B cell (primary cell): ENCODE results near the gene MAML2. TPM values are rescaled to one million over a fixed set of nuclear protein-coding genes. Genes with fewer than 3 reads are reported as not detected.

Source experiments
- ATAC-seq: fragments of 200-7000 bp; cut with Tn5 transposase; one replicate; pipeline ENCODE4 v1.10.0; 2021; ENCODE audit warnings: low read depth, mild to moderate bottlenecking, moderate number of reproducible peaks, moderate library complexity
- CTCF ChIA-PET: fragments of 350-600 bp; sonication (Branson Sonifier 250); formaldehyde crosslinking; loops from one replicate; lab custom pipeline; 2021; ENCODE audit warnings: antibody characterized with exemption, inconsistent platforms; lab: Charles Lee
- POLR2A ChIA-PET: fragments of 350-600 bp; sonication (Branson Sonifier 250); formaldehyde crosslinking; loops from one replicate; lab custom pipeline; 2021; ENCODE audit warnings: antibody characterized with exemption; lab: Charles Lee
- DNase-seq: peaks from one replicate; pipeline ENCODE4 v3.0.0; 2013
- H2AFZ ChIP-seq: 2 replicates; pipeline ENCODE4 v1.6.1; 2012; ENCODE audit warnings: mild to moderate bottlenecking, low read depth, low read length; ENCODE audit not compliant: insufficient read depth, poor library complexity, severe bottlenecking
- H3K27ac ChIP-seq, 2 donors: 1 replicate in 1 of 2; 2 replicates in 1 of 2; pipeline ENCODE4 v1.5.1; 2012 to 2013; ENCODE audit warnings: low read length in 2 of 2, mild to moderate bottlenecking in 2 of 2, moderate library complexity in 1 of 2
- H3K27me3 ChIP-seq, 4 experiments: fragments of 200-600 bp in 1 of 4; sonication (generic) in 1 of 4; replicated peaks in 1 of 4; 1 replicate in 2 of 4; 2 replicates in 2 of 4; pipeline versions ENCODE4 v1.6.1 to v1.7.0; 2013 to 2016; ENCODE audit warnings: low read length in 3 of 4, mild to moderate bottlenecking in 2 of 4, mixed read lengths in 1 of 4, moderate library complexity in 1 of 4; ENCODE audit not compliant: insufficient read depth in 4 of 4, control insufficient read depth in 3 of 4; ENCODE audit errors: control extremely low read depth in 1 of 4
- H3K36me3 ChIP-seq, 2 experiments: replicated peaks in 1 of 2; 1 replicate in 1 of 2; 2 replicates in 1 of 2; pipeline versions ENCODE4 v1.6.1 to v1.7.1; 2013; ENCODE audit warnings: low read length in 1 of 2; ENCODE audit not compliant: insufficient read depth in 2 of 2, control insufficient read depth in 1 of 2; ENCODE audit errors: control extremely low read depth in 1 of 2, extremely low read depth in 1 of 2
- H3K4me1 ChIP-seq, 2 donors: fragments of 200-600 bp in 1 of 2; sonication (generic) in 1 of 2; 1 replicate in 1 of 2; 2 replicates in 1 of 2; pipeline versions ENCODE4 v1.5.1 to v1.6.1; 2013 to 2017; ENCODE audit warnings: low read length in 2 of 2; ENCODE audit not compliant: control insufficient read depth in 2 of 2, insufficient read depth in 2 of 2
- H3K4me2 ChIP-seq: replicated peaks from 2 replicates; pipeline ENCODE3; 2012; ENCODE audit warnings: mild to moderate bottlenecking, low read depth, low read length; ENCODE audit not compliant: poor library complexity, severe bottlenecking
- H3K4me3 ChIP-seq, 5 experiments: fragments of 200-600 bp in 1 of 5; sonication (generic) in 1 of 5; 1 replicate in 3 of 5; 2 replicates in 2 of 5; pipeline versions ENCODE4 v1.5.1 to v1.7.0; 2011 to 2016; ENCODE audit warnings: low read length in 4 of 5, mild to moderate bottlenecking in 4 of 5, low read depth in 2 of 5, control low read depth in 1 of 5, moderate library complexity in 1 of 5; ENCODE audit not compliant: insufficient read depth in 1 of 5; ENCODE audit errors: control extremely low read depth in 1 of 5, extremely low read depth in 1 of 5
- H3K79me2 ChIP-seq: fragments of 200-600 bp; sonication (generic); one replicate; pipeline ENCODE4 v1.6.0; 2016; ENCODE audit warnings: low read length; ENCODE audit not compliant: control insufficient read depth, insufficient read depth
- H3K9ac ChIP-seq: fragments of 200-600 bp; sonication (generic); 2 replicates; pipeline ENCODE4 v1.6.1; 2017; ENCODE audit warnings: mild to moderate bottlenecking, low read length, moderate library complexity
- H3K9me3 ChIP-seq, 3 donors: one replicate each; pipeline versions ENCODE4 v1.6.1 to v1.7.1; 2013; ENCODE audit warnings: low read length in 2 of 3; ENCODE audit not compliant: control insufficient read depth in 2 of 3, insufficient read depth in 1 of 3; ENCODE audit errors: control extremely low read depth in 1 of 3
- H4K20me1 ChIP-seq: 2 replicates; pipeline ENCODE4 v1.6.0; 2012; ENCODE audit warnings: mild to moderate bottlenecking, low read length; ENCODE audit not compliant: insufficient read depth, control insufficient read depth, poor library complexity, severe bottlenecking
- H3K27ac Mint-ChIP-seq: one replicate; pipeline ENCODE4 v1.8.0; 2021; ENCODE audit warnings: mixed read lengths
- H3K27me3 Mint-ChIP-seq: one replicate; pipeline ENCODE4 v1.8.0; 2021; ENCODE audit warnings: mixed read lengths
- H3K4me1 Mint-ChIP-seq: one replicate; pipeline ENCODE4 v1.8.0; 2021; ENCODE audit warnings: mixed read lengths
- H3K4me3 Mint-ChIP-seq: one replicate; pipeline ENCODE4 v1.8.0; 2021; ENCODE audit warnings: mixed read lengths
- H3K9me3 Mint-ChIP-seq: one replicate; pipeline ENCODE4 v1.8.0; 2022; ENCODE audit warnings: mixed read lengths; ENCODE audit not compliant: insufficient read depth
- EZH2 ChIP-seq: IDR thresholded peaks from 2 replicates; pipeline ENCODE4 v1.6.1; 2012; ENCODE audit warnings: borderline replicate concordance, low read depth, mild to moderate bottlenecking, moderate library complexity, low read length; ENCODE audit not compliant: insufficient read depth, poor library complexity, severe bottlenecking
- WGBS: methylation state at CpG from one replicate; pipeline ENCODE4 v1.1.5; 2013; ENCODE audit warnings: missing lambda C conversion rate; ENCODE audit not compliant: insufficient coverage; 5-methylcytosine and 5-hydroxymethylcytosine counted together
- intact Hi-C: fragments of 100-400 bp; cut with micrococcal nuclease; formaldehyde crosslinking; loops from one replicate; pipeline ENCODE4 v1.10.0; 2022
- polyA plus RNA-seq: library from polyadenylated mRNA; depleted of rRNA; stranded (reverse); fragments of >200 nt; gene quantifications from 2 replicates; pipeline ENCODE4 v1.2.3, GENCODE V29; 2012
- total RNA-seq, 2 donors: library from RNA; stranded (reverse); fragments of 120-200 nt in 1 of 2; gene quantifications; 1 replicate in 1 of 2; 2 replicates in 1 of 2; pipeline versions ENCODE4 v1.2.3 to v1.2.4, GENCODE V29; 2013 to 2022
- TF ChIP-seq, protein P1 (sequence below): fragments of 200-600 bp; IDR thresholded peaks from one replicate; pipeline ENCODE4 v1.8.0; 2022; ENCODE audit warnings: antibody characterized with exemption, mild to moderate bottlenecking

The MAML2 gene
- total and polyA plus RNA-seq, 2 donors (not counting 1 experiment from before 2014, with no cell fraction given), result 10.7 to 26.4 TPM

DNA sequence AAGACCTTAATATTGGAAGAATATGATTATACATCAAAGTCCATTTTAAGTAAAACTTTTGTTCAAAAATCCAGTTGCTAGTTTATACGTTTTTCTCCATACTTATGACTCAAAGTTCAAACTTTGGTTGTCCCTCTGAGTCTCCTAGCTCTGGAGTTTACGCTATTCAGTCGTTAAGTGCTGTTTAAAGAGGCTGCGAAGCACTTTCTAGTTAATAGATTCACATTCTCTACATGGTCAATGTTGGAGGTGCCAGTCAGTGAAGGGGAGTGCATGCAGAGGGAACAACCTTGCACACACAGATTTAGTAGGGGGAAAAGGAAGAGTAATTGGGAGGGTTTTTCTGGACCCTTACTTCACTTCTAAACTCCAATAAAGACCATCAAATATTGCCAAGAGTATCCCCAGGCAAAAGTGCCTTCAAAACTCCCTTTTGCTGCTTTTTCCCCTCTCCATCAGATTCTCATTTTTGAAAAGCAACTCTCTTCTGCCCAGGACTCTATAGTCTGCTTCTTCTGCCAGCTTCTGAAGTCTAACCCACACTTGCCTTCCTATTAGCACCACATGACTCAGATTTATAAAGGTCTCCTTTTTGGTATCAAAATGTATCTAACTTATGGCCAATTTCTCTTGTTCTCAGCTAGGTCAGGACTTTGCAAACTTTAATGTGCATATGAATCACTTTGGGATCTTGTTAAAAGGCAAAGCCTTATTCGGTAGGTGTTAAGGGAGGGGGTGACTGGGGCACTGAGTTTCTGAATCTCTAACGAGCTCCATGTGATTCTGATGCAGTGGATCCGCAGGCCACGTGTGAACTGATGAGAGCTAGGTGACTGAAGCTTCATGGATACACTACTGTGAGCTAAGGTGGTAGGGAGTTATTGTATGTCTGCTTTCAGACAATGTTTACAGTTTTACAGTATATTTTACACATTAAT is 322.9 kb downstream of the MAML2 start:
- DNase-seq (no peak), ATAC-seq (no peak)
- intact Hi-C loops, result no loop called here
- POLR2A ChIA-PET, result no interaction called here
- CTCF ChIA-PET, result no interaction called here
- peaks cover 3% of the 10 kb centered on the region for H3K4me1 Mint-ChIP-seq
- Histone ChIP-seq H4K20me1 (no peaks in the 10 kb centered on the region), H3K9ac (no peak overlapping the region), H3K36me3 (peaks cover 0 to 4% of the 10 kb centered on the region in 2 experiments), H3K4me3 (no peak overlapping the region), H3K4me1 (no peaks in the 10 kb centered on the region), H3K9me3 (no peaks in the 10 kb centered on the region), H2AFZ (no peak overlapping the region), H3K27ac (no peak overlapping the region), H3K79me2 (no peaks in the 10 kb centered on the region), H3K4me2 (no peak overlapping the region), H3K27me3 (no peaks in the 10 kb centered on the region)
- H3K4me3 Mint-ChIP-seq, result no peak overlapping the region
- H3K27ac Mint-ChIP-seq, result peak overlapping the region; percentile 18
- no peaks in the 10 kb centered on the region for H3K27me3 Mint-ChIP-seq
- 100% methylated on average over 5 of the region's 8 CpGs for WGBS
- TF ChIP-seq, protein P1, sequence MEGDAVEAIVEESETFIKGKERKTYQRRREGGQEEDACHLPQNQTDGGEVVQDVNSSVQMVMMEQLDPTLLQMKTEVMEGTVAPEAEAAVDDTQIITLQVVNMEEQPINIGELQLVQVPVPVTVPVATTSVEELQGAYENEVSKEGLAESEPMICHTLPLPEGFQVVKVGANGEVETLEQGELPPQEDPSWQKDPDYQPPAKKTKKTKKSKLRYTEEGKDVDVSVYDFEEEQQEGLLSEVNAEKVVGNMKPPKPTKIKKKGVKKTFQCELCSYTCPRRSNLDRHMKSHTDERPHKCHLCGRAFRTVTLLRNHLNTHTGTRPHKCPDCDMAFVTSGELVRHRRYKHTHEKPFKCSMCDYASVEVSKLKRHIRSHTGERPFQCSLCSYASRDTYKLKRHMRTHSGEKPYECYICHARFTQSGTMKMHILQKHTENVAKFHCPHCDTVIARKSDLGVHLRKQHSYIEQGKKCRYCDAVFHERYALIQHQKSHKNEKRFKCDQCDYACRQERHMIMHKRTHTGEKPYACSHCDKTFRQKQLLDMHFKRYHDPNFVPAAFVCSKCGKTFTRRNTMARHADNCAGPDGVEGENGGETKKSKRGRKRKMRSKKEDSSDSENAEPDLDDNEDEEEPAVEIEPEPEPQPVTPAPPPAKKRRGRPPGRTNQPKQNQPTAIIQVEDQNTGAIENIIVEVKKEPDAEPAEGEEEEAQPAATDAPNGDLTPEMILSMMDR, result no peak
- TF ChIP-seq EZH2, result no peak
- no peaks in the 10 kb centered on the region for H3K9me3 Mint-ChIP-seq

DNA sequence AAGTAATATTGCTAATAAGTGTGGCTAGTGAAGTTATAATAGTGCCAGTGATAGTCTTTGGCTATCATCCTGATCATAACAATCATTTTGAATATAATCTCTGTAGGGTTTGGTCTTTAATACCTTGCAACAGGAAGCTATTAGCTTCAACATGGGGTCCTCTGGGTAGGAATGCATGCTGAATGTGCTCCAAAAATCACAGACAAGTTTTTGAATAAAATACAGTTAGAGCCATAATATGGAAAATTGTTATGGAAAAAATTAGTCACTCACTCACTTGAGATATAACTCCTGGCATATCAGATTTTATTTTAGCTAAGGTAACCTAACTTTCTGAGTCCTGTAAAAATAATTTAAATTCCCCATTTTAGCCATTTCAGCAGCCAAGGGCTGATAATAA is 323.7 kb downstream of the MAML2 start:
- H3K9me3 Mint-ChIP-seq, result no peaks in the 10 kb centered on the region
- ATAC-seq, result no peak
- H3K4me3 Mint-ChIP-seq, result no peak overlapping the region

More for the DNA sequence above, 323.7 kb downstream of the MAML2 start:
- intact Hi-C loops, result no loop called here
- Histone ChIP-seq H3K79me2 (no peaks in the 10 kb centered on the region), H3K36me3 (peaks cover 0 to 4% of the 10 kb centered on the region in 2 experiments), H3K27ac (no peak overlapping the region), H3K9ac (no peak overlapping the region), H3K4me2 (no peak overlapping the region), H4K20me1 (no peaks in the 10 kb centered on the region), H3K9me3 (no peaks in the 10 kb centered on the region), H2AFZ (no peak overlapping the region), H3K27me3 (no peaks in the 10 kb centered on the region), H3K4me3 (no peak overlapping the region), H3K4me1 (peaks cover 3 to 4% of the 10 kb centered on the region in 2 donors)
- TF ChIP-seq EZH2, result no peak
- TF ChIP-seq, protein P1, result no peak
- CTCF ChIA-PET, result no interaction called here
- DNase-seq, result no peak
- POLR2A ChIA-PET, result no interaction called here
- H3K4me1 Mint-ChIP-seq, result peaks cover 10% of the 10 kb centered on the region
- H3K27me3 Mint-ChIP-seq, result no peaks in the 10 kb centered on the region
- no peak overlapping the region for H3K27ac Mint-ChIP-seq
